ENCODE measurements around the gene PIP4K2A.

The PIP4K2A gene

DNA sequence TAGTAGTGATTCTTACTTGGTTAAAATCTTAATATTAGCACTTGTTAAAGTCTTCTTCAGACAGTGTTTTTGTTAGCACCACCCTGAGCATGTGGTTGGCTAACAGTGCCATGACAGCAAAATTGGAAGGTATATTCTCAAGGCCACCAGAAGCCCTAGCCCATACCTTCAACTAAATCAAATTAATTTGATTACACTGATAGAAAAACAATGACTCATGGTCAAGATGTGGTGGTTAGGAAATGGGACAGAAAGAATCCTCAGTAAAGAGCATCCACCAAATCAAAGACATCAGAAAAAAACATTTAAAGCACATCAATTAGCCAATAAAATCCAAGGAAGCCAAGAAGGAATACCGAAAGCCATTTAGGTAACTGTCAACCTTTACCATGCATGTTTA lies 75.5 kb downstream of the PIP4K2A start:
- Histone ChIP-seq H3K4me1 (ENCODE audit: insufficient read depth, low read length) (no peaks in the 10 kb centered on the region), H3K27ac (ENCODE audit: low read depth, low read length) (no peak overlapping the region), H3K27me3 (ENCODE audit: insufficient read depth, low read length) (no peaks in the 10 kb centered on the region), H3K4me3 (ENCODE audit: low read length) (no peak overlapping the region), H3K36me3 (ENCODE audit: insufficient read depth, low read length) (no peaks in the 10 kb centered on the region), H3K9ac (ENCODE audit: low read depth, low read length) (no peak overlapping the region), H3K9me3 (ENCODE audit: insufficient read depth, low read depth, low read length) (no peaks in the 10 kb centered on the region)
- WGBS, result 100% methylated on average over 1 of the region's 1 CpG

DNA sequence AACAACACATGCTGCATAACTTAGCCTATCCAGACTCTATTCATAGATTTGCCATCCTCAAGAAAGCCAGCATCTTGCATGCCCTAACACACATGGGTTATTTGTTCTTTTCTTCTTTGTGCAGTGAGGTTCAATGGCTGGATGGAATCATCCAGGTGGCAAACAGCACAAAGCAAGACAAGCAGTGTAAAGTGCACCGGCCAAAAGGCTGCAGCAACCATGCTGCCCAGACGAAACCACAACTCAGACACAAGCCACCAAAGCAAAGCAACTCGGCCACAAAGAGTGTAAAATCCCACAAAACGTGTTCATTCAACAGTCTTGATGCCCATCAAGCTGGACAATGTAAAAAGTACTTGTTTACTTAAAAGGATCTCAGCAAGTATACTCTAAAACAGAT lies 76.9 kb downstream of the PIP4K2A start:
- H3K36me3 ChIP-seq (ENCODE audit: insufficient read depth, low read length), result no peaks in the 10 kb centered on the region
- H3K27me3 ChIP-seq (ENCODE audit: insufficient read depth, low read length), result no peaks in the 10 kb centered on the region
- WGBS, result 99% methylated on average over 4 of the region's 4 CpGs
- H3K4me1 ChIP-seq (ENCODE audit: insufficient read depth, low read length), result no peaks in the 10 kb centered on the region
- H3K9me3 ChIP-seq (ENCODE audit: insufficient read depth, low read depth, low read length), result no peaks in the 10 kb centered on the region
- H3K9ac ChIP-seq (ENCODE audit: low read depth, low read length), result no peak overlapping the region
- no peak overlapping the region for H3K4me3 ChIP-seq (ENCODE audit: low read length)
- H3K27ac ChIP-seq (ENCODE audit: low read depth, low read length), result no peak overlapping the region

DNA sequence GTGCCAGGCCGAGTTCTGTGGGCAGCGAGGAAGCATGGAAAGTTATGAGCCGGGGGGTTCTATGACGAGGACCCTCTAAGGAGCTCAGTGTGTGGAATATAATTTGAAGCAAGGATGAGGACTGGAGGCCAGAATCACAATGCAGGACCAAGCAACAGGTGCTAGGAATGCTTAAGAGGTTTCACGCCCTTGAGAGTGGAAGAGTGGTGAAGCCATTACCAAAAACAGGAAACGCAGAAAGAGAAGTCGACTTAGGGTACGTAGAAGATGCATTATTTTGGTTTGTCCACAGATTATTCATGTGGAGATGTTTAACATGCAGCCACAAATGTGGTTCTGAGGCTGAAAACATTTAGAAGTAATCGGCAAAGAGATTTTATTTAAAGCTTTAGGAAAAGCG lies 78.7 kb downstream of the PIP4K2A start:
- Histone ChIP-seq H3K4me1 (ENCODE audit: insufficient read depth, low read length) (peaks cover 10% of the 10 kb centered on the region), H3K27me3 (ENCODE audit: insufficient read depth, low read length) (no peaks in the 10 kb centered on the region)
- WGBS, result 95% methylated on average over 10 of the region's 10 CpGs

DNA sequence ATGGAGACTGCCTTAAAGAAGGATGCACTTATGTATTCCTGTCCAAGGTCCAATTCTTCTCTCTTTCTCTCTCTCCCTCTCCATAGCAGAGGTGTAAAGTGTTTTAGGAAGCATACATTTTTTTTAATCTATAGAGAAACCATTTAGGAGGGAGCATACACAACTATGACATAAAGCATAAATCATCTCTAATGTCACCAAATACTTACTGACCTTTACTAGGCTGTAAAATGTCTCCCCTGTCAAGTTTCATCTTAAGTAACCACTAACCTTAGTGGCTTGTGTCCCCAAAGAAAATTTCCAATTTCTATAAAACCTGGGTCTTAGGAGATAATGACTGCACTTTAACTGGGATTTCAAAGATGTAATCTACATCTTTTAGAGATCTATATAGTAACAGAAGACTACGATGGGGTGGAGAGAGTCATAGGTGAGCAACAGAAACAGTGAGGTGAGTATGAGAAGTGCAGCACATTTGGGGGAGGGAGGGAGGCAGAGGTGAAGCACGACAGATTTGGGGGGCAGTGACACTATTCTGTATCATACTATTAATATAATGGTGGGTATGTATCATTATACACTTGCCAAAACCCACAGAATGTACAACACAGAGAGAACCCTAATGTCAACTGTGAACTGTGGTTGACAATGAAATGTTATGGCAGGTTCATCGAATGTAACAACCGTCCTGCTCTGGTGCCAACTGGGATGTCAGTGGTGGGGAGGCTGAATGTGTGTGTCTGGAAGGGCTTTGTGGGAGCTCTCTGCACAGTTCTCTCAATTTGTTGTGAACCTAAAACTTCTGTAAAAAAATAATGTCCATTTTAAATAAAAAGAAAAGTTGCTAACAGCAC lies 79.5 kb downstream of the PIP4K2A start:
- no peaks in the 10 kb centered on the region for H3K36me3 ChIP-seq (ENCODE audit: insufficient read depth, low read length)
- no peaks in the 10 kb centered on the region for H3K9me3 ChIP-seq (ENCODE audit: insufficient read depth, low read depth, low read length)
- WGBS, result 94% methylated on average over 3 of the region's 4 CpGs
- no peaks in the 10 kb centered on the region for H3K27me3 ChIP-seq (ENCODE audit: insufficient read depth, low read length)
- H3K9ac ChIP-seq (ENCODE audit: low read depth, low read length), result no peak overlapping the region
- no peak overlapping the region for H3K27ac ChIP-seq (ENCODE audit: low read depth, low read length)
- H3K4me1 ChIP-seq (ENCODE audit: insufficient read depth, low read length), result peaks cover 18% of the 10 kb centered on the region
- H3K4me3 ChIP-seq (ENCODE audit: low read length), result no peak overlapping the region

More for the DNA sequence above, 78.7 kb downstream of the PIP4K2A start:
- Histone ChIP-seq H3K27ac (ENCODE audit: low read depth, low read length) (no peak overlapping the region), H3K9ac (ENCODE audit: low read depth, low read length) (no peak overlapping the region), H3K4me3 (ENCODE audit: low read length) (no peak overlapping the region), H3K36me3 (ENCODE audit: insufficient read depth, low read length) (no peaks in the 10 kb centered on the region), H3K9me3 (ENCODE audit: insufficient read depth, low read depth, low read length) (no peaks in the 10 kb centered on the region)

DNA sequence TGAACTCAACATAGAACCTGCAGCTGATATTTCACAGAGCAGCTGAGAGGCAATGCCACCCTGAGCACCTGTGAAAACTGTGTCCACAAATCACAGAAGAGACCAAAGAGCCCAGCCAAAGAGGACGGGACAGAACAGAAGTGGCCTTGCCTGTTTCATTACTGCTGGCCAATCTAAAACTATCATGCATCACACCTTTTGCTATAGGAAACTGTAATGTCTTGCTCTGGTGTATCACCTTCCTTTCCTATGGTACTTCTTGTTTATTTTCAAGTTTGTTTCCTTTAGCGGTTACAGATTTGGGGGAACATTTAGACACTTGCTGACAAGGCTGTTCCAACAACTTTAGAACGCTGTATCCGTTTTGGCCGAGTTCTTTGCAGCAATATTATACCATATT lies 80.3 kb downstream of the PIP4K2A start:
- 96% methylated on average over 5 of the region's 5 CpGs for WGBS
- H3K27ac ChIP-seq (ENCODE audit: low read depth, low read length), result no peak overlapping the region
- H3K4me3 ChIP-seq (ENCODE audit: low read length), result no peak overlapping the region
- no peak overlapping the region for H3K9ac ChIP-seq (ENCODE audit: low read depth, low read length)
- peaks cover 25% of the 10 kb centered on the region for H3K4me1 ChIP-seq (ENCODE audit: insufficient read depth, low read length)
- H3K36me3 ChIP-seq (ENCODE audit: insufficient read depth, low read length), result no peaks in the 10 kb centered on the region
- no peaks in the 10 kb centered on the region for H3K9me3 ChIP-seq (ENCODE audit: insufficient read depth, low read depth, low read length)
- H3K27me3 ChIP-seq (ENCODE audit: insufficient read depth, low read length), result no peaks in the 10 kb centered on the region

DNA sequence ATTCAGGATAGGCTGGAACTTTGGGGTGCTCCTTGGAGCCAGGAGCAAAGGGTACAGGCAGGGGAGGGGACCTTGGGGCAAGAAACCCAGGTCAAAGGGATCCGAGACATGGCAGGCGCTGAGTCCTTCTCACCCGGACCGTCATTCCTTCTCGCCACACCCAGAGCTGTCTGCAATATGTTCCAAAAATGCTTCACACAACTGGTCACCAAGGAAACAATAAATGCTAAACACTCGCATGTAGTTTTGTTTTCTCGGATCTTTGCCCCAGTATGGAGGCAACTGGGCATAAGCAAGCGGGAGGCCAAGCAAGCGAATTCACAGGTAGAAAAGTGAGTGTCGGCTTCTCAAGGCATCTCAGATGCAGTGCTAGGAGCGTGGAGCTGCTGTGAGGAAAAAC lies 80.8 kb downstream of the PIP4K2A start:
- Histone ChIP-seq H3K27ac (ENCODE audit: low read depth, low read length) (no peak overlapping the region), H3K36me3 (ENCODE audit: insufficient read depth, low read length) (no peaks in the 10 kb centered on the region), H3K9ac (ENCODE audit: low read depth, low read length) (no peak overlapping the region), H3K27me3 (ENCODE audit: insufficient read depth, low read length) (no peaks in the 10 kb centered on the region), H3K4me3 (ENCODE audit: low read length) (no peak overlapping the region), H3K9me3 (ENCODE audit: insufficient read depth, low read depth, low read length) (no peaks in the 10 kb centered on the region), H3K4me1 (ENCODE audit: insufficient read depth, low read length) (peaks cover 26% of the 10 kb centered on the region)
- 95% methylated on average over 11 of the region's 11 CpGs for whole genome bisulfite sequencing

DNA sequence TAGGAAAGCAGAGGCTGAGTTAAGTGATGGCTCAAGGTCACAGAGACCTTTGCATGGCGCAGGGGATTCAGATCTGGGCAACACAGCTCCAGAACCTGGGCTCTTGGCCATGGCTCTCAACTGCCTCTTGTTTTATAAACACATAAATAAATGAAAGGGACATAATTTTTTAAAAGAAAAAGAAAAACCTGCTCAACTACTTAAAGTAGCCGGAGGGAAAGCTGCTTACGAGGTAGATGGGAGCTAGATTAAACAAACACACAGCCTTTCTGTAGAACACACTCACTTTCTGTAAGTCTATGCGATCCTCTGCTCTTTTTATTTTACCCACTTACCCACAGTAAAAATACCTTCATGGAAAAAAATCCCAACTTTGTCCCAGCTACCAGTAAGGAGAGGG lies 81.3 kb downstream of the PIP4K2A start:
- H3K4me1 ChIP-seq (ENCODE audit: insufficient read depth, low read length), result peaks cover 26% of the 10 kb centered on the region

DNA sequence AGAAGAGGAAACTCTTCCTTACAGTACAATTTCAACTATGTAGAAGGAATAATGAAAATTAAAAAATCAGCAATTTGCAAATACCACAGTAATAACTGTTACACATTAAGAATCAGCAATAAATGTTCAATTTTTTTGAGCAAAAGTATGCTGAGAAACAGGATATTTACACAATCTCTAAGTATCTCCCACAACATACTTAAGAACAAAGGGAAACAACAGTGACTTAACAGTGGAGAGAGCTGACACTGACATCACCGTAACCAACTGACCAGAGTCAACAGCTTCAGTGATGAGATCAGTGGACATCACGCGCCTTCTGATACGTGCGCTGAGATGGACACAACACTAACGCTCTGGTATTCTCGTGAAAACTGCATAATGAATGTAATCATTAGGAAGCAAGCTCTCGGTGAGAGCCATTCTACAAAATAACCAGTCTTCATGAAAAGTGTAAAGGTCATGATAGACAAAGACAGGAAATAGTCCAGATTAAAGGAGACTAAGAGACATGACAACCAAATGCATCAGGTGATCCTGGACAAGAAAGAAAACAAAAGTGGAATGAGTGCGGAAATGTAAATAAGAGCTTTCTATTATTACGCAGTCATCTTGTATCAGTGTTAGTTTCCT lies 82.6 kb downstream of the PIP4K2A start:
- Histone ChIP-seq H3K4me3 (ENCODE audit: low read length) (no peak overlapping the region), H3K27me3 (ENCODE audit: insufficient read depth, low read length) (no peaks in the 10 kb centered on the region), H3K9me3 (ENCODE audit: insufficient read depth, low read depth, low read length) (no peaks in the 10 kb centered on the region), H3K4me1 (ENCODE audit: insufficient read depth, low read length) (peaks cover 37% of the 10 kb centered on the region), H3K9ac (ENCODE audit: low read depth, low read length) (no peak overlapping the region), H3K36me3 (ENCODE audit: insufficient read depth, low read length) (no peaks in the 10 kb centered on the region), H3K27ac (ENCODE audit: low read depth, low read length) (no peak overlapping the region)
- WGBS, result 96% methylated on average over 9 of the region's 10 CpGs

More for the DNA sequence above, 81.3 kb downstream of the PIP4K2A start:
- H3K36me3 ChIP-seq (ENCODE audit: insufficient read depth, low read length), result no peaks in the 10 kb centered on the region
- no peak overlapping the region for H3K27ac ChIP-seq (ENCODE audit: low read depth, low read length)
- H3K27me3 ChIP-seq (ENCODE audit: insufficient read depth, low read length), result no peaks in the 10 kb centered on the region
- 96% methylated on average over 4 of the region's 4 CpGs for WGBS
- H3K9ac ChIP-seq (ENCODE audit: low read depth, low read length), result no peak overlapping the region
- H3K4me3 ChIP-seq (ENCODE audit: low read length), result no peak overlapping the region
- no peaks in the 10 kb centered on the region for H3K9me3 ChIP-seq (ENCODE audit: insufficient read depth, low read depth, low read length)

DNA sequence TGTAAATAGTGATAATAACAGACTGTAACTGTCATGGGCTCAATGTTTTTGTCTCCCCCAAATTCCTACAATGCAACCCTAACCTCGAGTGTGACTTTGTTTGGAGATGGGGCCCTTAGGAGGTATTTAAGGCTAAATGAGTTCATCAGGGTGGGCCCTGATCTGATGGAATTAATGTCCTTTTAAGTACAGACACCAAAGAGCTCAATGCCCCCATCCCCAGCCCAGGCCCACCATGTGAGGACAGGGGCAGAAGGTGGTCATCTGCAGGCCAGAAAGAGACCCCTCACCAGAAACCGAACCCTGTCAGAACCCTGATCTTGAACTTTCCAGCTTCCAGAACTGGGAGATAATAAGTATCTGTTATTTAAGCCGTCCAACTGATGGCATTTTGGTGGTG lies 83.2 kb downstream of the PIP4K2A start:
- Histone ChIP-seq H3K27me3 (ENCODE audit: insufficient read depth, low read length) (no peaks in the 10 kb centered on the region), H3K36me3 (ENCODE audit: insufficient read depth, low read length) (no peaks in the 10 kb centered on the region), H3K4me1 (ENCODE audit: insufficient read depth, low read length) (peaks cover 42% of the 10 kb centered on the region), H3K27ac (ENCODE audit: low read depth, low read length) (no peak overlapping the region), H3K9me3 (ENCODE audit: insufficient read depth, low read depth, low read length) (no peaks in the 10 kb centered on the region), H3K4me3 (ENCODE audit: low read length) (no peak overlapping the region), H3K9ac (ENCODE audit: low read depth, low read length) (no peak overlapping the region)
- WGBS, result 100% methylated on average over 3 of the region's 3 CpGs

DNA sequence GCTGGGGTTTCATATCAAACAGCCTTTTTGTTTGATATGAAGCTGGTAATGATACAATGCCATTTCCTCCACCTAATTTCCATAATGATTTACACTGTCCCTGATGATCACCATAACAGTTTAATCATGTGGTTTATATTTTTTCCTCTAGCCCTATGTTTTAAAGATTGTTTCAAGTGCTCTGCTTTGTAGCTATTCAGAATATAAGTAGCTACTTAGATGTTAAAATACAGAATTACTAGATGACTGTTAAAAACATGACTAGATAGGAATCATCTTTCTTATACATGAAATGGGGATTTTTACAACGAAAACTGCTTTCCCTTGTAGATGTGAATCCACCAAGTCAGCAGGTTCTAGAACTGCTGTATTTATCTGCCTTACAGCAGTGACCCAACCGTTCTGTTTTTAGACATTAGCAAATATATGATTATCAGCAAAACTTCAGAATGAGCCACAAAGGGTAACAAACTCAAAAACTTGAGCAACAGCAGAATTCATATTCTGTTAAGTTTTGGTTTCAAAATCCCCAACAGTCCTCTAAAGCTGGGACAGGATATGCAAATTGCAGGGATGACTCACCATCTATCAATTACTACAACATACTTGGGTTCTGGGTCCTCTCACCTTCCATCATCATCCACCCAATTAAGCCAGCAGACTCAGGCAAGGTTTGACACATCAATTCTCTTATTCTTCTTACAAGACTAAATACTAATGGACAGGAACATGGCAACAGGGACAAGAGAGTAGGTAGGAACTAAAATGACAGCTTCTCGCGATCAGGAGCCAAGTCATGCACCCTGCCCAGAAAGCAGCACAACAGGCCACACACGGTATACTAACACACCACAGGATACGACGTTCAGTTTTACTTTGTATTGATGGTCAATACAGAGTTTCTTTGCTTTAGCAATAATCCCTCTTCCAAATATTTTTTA lies 83.9 kb downstream of the PIP4K2A start:
- Histone ChIP-seq H3K9ac (ENCODE audit: low read depth, low read length) (no peak overlapping the region), H3K36me3 (ENCODE audit: insufficient read depth, low read length) (no peaks in the 10 kb centered on the region), H3K9me3 (ENCODE audit: insufficient read depth, low read depth, low read length) (no peaks in the 10 kb centered on the region), H3K4me1 (ENCODE audit: insufficient read depth, low read length) (peaks cover 49% of the 10 kb centered on the region), H3K27ac (ENCODE audit: low read depth, low read length) (peak overlapping the region; percentile 47; the same call in 1 of the 2 replicates), H3K4me3 (ENCODE audit: low read length) (no peak overlapping the region), H3K27me3 (ENCODE audit: insufficient read depth, low read length) (no peaks in the 10 kb centered on the region)
- WGBS, result 87% methylated on average over 7 of the region's 7 CpGs

DNA sequence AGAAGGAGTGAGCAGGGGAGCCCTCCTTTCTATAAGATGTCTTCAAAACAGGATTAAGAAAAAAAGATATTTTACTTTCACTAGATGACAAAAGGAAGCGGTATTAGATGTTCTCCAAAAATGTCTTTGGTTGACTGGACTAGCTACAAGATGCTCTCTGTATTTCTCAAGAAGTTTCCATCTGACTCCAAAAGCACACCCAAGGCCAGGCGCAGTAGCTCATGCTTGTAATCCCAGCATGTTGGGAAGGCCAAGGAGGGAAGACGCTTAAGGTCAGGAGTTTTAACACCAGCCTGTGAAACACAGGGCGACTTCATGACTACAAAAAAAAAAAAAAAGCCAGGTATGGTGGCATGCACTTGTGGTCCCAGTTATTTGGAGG lies 84.5 kb downstream of the PIP4K2A start:
- H3K36me3 ChIP-seq (ENCODE audit: insufficient read depth, low read length), result no peaks in the 10 kb centered on the region
- no peak overlapping the region for H3K4me3 ChIP-seq (ENCODE audit: low read length)
- H3K27ac ChIP-seq (ENCODE audit: low read depth, low read length), result no peak overlapping the region
- H3K9ac ChIP-seq (ENCODE audit: low read depth, low read length), result no peak overlapping the region
- peaks cover 56% of the 10 kb centered on the region for H3K4me1 ChIP-seq (ENCODE audit: insufficient read depth, low read length)
- no peaks in the 10 kb centered on the region for H3K27me3 ChIP-seq (ENCODE audit: insufficient read depth, low read length)
- no peaks in the 10 kb centered on the region for H3K9me3 ChIP-seq (ENCODE audit: insufficient read depth, low read depth, low read length)
- 90% methylated on average over 4 of the region's 4 CpGs for WGBS
